T-helper 2 cell treated with Interferon-gamma antibody and Interleukin-4, amounts not matched to agents 100 ng/mL and 5 ng/mL, for 36 hours (primary cell): ENCODE data around the gene DOCK3. TPM values are rescaled to one million over a fixed set of nuclear protein-coding genes. Genes with fewer than 3 reads are reported as not detected.

Experiments used
- intact Hi-C: fragments of 100-400 bp; cut with micrococcal nuclease; formaldehyde crosslinking; loops from one replicate; pipeline ENCODE4 v1.15.1; 2023
- total RNA-seq: library from RNA; stranded (reverse); gene quantifications from 2 replicates; pipeline ENCODE4 v1.2.3, GENCODE V29; 2022

DOCK3 gene
- total RNA-seq, 1 donor from 2014 or later, result 0.93 TPM

DNA sequence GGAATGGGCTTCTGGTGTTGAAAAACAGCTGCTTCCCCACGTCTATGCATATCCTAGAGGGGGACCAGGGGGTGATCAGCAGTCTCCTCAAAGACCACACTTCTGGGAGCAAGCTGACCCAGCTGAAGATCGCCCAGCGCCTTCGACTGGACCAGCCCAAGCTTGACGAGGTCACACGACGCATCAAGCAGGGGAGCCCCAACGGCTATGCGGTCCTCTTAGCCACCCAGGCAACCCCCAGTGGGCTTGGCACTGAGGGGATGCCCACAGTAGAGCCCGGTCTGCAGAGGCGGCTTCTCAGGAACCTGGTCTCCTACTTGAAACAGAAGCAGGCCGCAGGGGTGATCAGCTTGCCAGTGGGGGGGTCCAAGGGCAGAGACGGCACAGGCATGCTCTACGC lies 718.8 kb downstream of the DOCK3 start:
- intact Hi-C loops, result loop anchor here (5.0 kb wide), 1 partner anchor 1294 kb away; the partner anchor contains the start of genes GNL3 and PBRM1

DNA sequence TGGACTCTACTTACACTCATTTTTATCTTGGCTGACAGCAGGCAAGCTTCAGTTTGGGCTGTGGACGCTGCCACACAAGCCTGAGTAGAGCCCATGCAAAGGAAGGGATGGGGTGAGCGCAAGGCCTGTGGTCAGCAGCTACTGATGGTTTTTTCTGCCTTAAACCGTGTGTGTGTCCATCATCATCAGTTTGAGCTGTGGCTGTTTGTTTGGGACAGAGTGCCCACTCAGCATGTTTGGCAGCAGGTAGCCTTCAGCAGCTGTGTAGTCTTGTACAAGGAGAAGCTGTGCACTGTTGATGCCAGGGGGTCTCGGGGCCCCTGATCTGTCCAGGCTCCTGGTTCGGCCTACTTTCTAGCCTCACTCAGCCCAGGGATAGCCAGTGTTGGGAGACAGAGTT lies 719.8 kb downstream of the DOCK3 start:
- intact Hi-C loops, result loop anchor here (5.0 kb wide), 1 partner anchor 1293 kb away; the partner anchor contains the start of genes GNL3 and PBRM1

DNA sequence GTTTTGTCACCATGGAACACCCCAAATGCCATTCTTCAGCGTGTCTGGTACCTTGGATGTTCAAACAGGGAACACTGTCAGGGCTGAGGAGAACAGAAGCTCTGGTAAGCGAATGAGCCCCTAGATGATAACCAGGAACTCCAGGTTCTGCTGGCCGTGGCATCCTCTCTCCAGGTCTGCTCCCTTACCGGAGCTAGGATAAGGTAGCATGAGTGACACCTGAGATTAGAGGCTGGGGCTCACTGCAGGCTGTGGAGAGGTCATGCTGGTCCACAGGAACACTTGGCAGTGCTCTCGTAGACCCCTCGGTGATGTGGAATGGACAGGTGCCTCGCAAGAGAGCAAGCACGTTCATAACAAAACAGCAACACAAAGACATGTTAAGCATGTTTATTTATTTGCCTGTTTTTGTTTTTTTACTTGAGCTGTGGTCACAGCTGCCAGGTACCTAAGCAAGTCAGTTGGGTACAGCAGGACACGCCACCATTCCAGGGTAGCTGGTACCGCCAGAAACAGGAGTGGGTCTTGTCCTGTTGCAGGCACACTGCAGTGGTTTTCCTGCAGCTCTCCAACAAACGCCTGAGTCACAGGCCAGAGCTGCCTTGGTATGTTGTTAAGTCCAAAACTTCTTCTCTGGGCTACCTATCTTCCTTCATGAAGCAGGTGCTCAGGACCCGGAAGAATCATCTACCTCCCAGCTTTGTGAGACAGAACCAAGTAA lies 720.9 kb downstream of the DOCK3 start:
- intact Hi-C loops, result no loop called here

DNA sequence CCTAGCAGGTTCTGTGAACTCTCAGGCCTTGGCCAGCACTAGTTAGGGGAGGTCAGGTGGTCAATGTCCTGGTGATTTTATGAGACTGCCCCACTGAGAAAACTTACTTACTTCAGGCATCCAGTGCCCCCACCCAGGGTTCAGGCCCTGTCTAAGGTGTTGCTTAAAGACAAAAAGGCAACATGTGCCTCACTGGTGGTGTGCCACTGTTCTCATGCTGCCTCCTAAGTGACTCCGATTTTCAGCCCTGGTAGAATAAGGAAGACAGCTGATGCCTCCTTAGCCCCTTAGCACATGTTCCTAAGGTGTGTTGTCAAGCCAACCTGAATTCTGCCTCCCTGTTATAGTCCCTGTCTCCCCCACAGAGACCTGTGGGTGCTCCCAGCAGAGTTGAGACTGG lies 721.7 kb downstream of the DOCK3 start:
- intact Hi-C loops, result no loop called here

DNA sequence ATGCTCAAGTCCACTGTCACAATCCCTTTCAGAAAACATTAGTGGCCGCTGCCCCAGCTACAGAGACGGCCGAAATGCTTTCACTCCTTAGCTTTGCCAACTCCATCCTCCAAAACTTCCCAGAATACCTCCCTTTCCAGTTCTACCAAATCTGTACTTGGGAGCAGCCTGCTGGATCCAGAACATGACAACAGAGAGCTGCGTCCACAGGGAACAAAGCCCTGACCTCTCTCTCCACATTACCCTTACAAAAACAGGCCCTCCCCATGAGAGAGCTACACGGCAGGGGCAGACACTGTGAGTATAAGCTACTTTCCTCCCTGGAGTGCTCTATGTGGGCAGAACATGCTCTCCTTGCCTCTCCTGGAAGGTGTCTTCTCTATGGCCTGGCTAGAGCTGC lies 722.7 kb downstream of the DOCK3 start:
- intact Hi-C loops, result no loop called here

DNA sequence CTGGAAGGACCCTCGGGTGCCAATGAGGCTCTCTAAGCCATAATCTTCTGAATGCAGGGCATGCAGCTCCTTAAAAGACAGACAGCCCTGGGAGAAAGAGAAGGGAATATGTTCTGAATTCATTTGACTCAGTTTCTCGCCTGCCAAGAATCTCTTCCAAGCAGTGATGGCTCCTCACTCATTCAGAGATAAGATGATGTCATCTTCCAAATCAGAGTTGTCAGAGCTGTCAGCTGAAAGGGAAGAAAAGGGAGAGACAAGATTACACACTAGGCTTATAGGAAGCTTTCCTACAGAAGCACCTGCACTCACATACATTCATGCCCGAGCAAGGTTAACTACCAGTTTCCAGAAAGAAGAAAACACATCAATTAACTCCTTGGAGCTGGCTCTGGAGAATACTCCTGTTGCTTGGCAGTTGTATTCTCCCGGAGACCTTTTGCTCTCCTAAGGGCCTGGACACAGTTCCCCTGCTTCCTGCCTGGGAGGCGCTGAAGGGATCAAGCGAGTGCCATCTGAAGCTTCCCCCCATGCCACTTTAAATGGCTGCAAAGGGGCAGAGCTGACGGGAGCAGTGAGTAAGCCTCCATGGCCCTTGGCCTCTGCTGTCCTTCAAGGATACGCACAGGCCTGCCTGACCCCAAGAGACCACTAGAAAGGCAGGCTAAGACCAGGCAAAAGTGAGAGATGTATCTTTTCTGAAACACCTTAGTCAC lies 724.0 kb downstream of the DOCK3 start:
- intact Hi-C loops, result no loop called here

DNA sequence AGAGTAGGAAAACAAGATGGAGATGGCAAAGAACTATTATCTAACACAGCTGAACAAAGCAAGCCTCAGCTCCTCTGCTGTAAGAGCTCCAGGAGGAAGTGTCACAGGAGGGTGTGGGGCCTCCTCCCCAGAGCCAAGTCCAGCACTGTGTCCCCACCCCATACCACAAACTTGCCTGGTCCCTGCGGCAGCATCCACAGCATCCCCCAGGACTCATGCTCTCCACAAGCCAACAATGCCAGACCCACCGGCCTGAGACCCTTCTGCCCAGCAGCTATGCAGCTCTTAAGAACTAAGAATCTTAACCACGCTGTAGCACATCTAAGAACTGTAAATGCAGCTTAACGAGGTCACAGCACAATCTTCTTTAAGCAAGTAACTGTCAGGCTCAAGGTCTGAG lies 725.4 kb downstream of the DOCK3 start:
- intact Hi-C loops, result no loop called here

DNA sequence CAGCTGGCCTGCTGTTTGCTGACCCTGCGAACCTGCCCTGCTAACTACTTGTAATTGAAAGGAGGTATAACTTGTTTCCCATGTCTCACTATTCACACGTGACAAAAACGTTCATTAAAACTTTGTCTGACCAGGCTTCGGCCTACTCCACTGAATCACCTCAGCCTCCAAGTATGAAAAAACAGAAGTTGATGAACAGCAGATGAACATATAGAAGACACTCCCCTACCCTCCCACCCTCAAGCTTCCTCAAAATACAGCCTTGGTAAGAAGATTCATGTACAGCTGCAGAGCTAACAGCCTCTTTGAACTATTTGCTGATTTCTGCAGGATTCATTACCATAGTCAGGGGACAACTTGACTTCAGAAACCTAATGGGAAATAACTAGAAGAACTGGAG lies 727.0 kb downstream of the DOCK3 start:
- intact Hi-C loops, result no loop called here

DNA sequence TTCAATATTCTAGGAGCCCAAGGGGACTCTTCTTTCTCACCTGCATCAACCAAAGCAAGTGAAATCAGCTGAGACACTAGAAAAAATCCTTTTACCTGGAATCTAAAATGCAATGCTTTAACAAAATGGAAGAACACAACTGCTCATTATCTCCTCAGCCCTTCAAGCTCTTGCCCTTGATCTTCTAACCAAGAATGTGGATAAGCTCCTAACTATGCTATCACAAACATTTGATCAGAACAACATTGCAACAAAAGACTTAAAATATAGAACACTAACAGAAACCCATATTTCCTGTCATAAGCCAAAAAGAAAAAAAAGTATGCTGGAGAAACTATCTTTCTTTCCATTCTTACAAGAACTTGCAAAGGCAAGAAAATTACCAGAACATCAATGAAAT lies 728.9 kb downstream of the DOCK3 start:
- intact Hi-C loops, result no loop called here

DNA sequence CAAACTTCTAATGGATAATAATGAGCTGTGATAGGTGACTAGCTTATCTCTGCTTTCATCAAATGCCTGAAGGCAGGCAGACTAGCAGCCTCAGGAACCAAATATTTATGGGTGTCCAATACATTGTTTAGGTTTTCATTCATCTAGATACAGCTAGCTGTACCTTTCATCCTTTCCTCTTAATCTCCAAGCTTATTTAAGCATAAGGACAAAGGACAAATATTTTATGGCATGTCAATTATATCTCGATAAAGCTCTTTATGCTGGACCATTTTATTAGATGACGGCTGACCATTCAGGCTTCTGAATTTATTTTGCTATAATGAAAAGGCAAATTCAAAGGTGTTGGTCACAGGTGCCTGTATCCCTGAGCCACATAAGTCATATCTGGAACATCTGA lies 733.3 kb downstream of the DOCK3 start:
- intact Hi-C loops, result no loop called here

DNA sequence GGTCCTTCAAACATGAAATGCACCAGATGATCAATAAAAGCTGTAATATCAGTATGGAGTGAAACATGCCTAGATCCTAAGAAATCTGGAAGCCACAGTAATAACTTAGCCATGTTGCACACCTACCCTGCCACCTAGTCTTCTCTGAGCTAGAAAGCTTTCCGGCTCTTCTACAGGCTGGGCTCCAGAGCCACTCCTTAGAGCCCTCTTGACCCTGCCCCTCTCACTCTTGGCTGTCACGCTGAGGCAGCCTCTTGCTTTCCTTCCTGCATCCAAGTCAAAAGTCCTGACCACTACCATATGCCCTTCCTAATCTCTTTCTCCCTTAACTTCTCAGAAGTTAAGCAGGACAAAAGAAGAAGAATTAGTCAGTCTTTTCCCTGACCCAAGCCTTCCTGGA lies 734.1 kb downstream of the DOCK3 start:
- intact Hi-C loops, result no loop called here

DNA sequence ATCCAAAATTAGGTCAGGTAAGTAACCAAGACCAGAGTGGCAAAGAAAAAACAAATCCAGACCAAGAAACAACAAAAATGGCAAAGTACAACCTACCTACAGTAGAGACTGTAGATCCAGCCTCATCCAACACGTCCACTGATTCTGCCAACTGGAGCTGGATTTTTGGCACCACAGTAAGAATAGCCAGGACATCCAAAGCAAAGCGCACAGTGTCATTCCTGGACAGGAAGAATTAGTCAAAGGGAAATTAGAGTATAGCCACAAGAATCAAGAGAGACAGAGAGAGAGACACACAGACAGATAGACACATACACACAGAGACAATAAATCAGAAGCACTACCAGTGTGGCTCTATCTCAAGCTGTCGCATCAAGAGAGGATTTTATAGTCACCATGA lies 747.5 kb downstream of the DOCK3 start:
- intact Hi-C loops, result no loop called here

DNA sequence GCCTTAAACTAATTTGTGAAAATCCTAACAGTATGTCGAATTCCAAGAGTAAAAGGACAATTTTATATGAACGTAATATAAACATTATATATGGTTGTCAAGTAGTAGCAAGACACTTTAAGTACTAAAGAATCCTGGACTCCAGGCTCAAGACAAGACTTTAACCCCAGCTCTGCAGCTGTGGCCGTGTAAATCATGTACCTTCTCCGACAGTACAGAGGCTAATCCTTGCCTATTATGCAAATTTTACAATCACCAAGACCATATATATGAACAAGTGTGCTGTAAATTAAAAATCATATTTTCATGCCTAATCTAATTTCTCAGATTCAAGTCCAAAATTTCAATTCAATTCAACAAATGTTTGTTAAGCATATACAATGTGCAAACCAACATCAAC lies 752.2 kb downstream of the DOCK3 start:
- intact Hi-C loops, result no loop called here

DNA sequence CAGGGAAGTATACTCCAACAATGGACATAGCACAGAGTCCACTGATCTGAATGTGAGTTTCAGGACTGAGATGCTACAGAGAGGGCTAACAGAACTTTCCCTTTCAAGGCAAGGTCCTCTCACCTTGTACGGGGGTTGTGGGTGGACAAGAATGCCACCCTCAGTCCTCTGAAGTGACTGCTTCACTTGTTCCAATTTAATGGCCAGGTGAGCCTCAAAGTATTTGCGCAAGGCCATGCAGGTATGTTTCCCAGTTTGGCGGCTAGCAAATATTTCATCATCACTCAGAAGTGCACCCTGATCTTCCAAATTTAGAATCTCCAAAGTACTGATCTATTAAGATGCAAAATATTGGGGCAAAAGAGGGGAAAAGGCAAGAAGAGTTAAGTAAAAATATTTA lies 754.4 kb downstream of the DOCK3 start:
- intact Hi-C loops, result no loop called here

Other genes with a start within 250 kb of the DOCK3 start
- gene CACNA2D2, start 171.3 kb upstream of the DOCK3 start, total RNA-seq, result 0.41 and 0.68 TPM in 2 replicates
- gene C3orf18, start 107.2 kb upstream of the DOCK3 start, total RNA-seq, result 44.3 and 45.1 TPM in 2 replicates
- gene HEMK1, start 105.4 kb upstream of the DOCK3 start, total RNA-seq, result 58.1 and 63.0 TPM in 2 replicates
- gene CISH, start 63.2 kb upstream of the DOCK3 start, total RNA-seq, result 385 and 386 TPM in 2 replicates
- 157 and 159 TPM in 2 replicates for gene MAPKAPK3, start 57.8 kb upstream of the DOCK3 start, total RNA-seq